CD4-positive, alpha-beta T cell treated with Interleukin-21 for 1 hour (primary cell): Measurements from ENCODE around the gene PPP1R11.

ENCODE experiments used
- DNase-seq: peaks from one replicate; pipeline ENCODE4 v3.0.0-alpha.2; 2020

The PPP1R11 gene

GRCh38 chr6:30062471-30063178 lies 4.4 kb upstream of the PPP1R11 start:
- DNase-seq: peak; percentile 36

GRCh38 chr6:30063315-30063714 lies 3.7 kb upstream of the PPP1R11 start:
- DNase-seq: no peak

- DNase-seq: no peak
These were observed 916 bp upstream of the PPP1R11 start for GRCh38 chr6:30066082-30066481.

GRCh38 chr6:30067460-30068139 lies 602 bp downstream of the PPP1R11 start:
- DNase-seq: no peak

GRCh38 chr6:30071081-30071818 lies 4.3 kb downstream of the PPP1R11 start:
- peak; percentile 27 for DNase-seq

- DNase-seq: no peak
These were observed 4.9 kb downstream of the PPP1R11 start for GRCh38 chr6:30071858-30072257.

- DNase-seq: no peak
These were observed 6.7 kb downstream of the PPP1R11 start for GRCh38 chr6:30073489-30074235.

GRCh38 chr6:30074331-30075093 lies 7.5 kb downstream of the PPP1R11 start:
- no peak for DNase-seq

GRCh38 chr6:30075094-30075789 lies 8.2 kb downstream of the PPP1R11 start, which contains the start of gene RNF39:
RNF39 (minus strand) TSS chr6:30075769; CDS start chr6:30075585, 184 bp downstream.
- peak; percentile 24 for DNase-seq

GRCh38 chr6:30075790-30076732 lies 9.1 kb downstream of the PPP1R11 start:
- no peak for DNase-seq

GRCh38 chr6:30077218-30077617 lies 10.2 kb downstream of the PPP1R11 start:
- no peak for DNase-seq

GRCh38 chr6:30087876-30088275 lies 20.9 kb downstream of the PPP1R11 start:
- DNase-seq: no peak

- no peak for DNase-seq
These were observed 24.8 kb downstream of the PPP1R11 start for GRCh38 chr6:30091577-30092381.

- DNase-seq: no peak
These were observed 26.0 kb downstream of the PPP1R11 start for GRCh38 chr6:30092852-30093543.

GRCh38 chr6:30093951-30094661 lies 27.1 kb downstream of the PPP1R11 start:
- no peak for DNase-seq

- no peak for DNase-seq
These were observed 29.8 kb downstream of the PPP1R11 start for GRCh38 chr6:30096829-30097228.

- DNase-seq: no peak
These were observed 31.1 kb downstream of the PPP1R11 start for GRCh38 chr6:30097902-30098768.
